GM21423 (cell line): ENCODE measurements around the gene ASB4.
A peak's percentile ranks its signal among the peaks of the same experiment; 100 is the strongest.
"Not testable (repeated sequence)": the region's sequence is repeated elsewhere in the genome, so short reads cannot be mapped to it uniquely, and the experiment has no call there.

Experiments used
- ATAC-seq: cut with Tn5 transposase; IDR thresholded peaks from one replicate; pipeline ENCODE4 v1.9.1; 2021; ENCODE audit warnings: mild to moderate bottlenecking, moderate library complexity; ENCODE audit not compliant: unreplicated experiment

Gene ASB4, protein sequence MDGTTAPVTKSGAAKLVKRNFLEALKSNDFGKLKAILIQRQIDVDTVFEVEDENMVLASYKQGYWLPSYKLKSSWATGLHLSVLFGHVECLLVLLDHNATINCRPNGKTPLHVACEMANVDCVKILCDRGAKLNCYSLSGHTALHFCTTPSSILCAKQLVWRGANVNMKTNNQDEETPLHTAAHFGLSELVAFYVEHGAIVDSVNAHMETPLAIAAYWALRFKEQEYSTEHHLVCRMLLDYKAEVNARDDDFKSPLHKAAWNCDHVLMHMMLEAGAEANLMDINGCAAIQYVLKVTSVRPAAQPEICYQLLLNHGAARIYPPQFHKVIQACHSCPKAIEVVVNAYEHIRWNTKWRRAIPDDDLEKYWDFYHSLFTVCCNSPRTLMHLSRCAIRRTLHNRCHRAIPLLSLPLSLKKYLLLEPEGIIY

DNA sequence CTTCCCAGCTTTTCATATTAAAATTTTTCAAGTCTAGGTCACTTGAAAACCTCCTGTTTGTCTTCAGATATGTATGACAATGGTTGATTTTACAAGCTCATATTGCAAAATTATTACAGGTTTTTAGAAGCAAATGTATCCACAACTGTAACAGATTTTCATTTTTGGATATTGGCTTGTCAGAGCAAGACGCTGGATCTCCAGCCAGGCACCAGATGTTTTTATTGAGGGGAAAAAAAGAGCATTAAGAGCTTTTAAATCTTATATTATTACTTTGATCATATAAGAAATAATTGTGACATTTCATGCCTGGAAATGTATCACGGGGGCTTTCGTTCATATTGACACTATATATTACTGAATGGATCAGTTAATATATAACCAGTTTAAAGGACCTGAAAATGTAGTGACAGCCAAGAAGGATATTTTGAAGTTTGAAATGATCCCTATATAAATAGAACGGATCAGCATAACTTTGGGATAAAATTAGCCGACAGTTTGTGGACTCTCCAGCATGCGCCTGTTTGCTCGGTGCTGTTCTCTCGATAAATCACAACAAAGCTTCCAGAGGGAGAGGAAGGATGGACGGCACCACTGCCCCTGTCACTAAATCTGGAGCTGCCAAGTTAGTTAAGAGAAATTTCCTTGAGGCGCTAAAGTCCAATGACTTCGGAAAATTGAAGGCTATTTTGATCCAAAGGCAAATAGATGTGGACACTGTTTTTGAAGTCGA lies at the start of gene ASB4:
Gene ASB4 (plus strand): TSS at position 553 of the 733 bp plus-strand sequence. CDS start 29 bp downstream, at position 582.
- ATAC-seq = no peak

DNA sequence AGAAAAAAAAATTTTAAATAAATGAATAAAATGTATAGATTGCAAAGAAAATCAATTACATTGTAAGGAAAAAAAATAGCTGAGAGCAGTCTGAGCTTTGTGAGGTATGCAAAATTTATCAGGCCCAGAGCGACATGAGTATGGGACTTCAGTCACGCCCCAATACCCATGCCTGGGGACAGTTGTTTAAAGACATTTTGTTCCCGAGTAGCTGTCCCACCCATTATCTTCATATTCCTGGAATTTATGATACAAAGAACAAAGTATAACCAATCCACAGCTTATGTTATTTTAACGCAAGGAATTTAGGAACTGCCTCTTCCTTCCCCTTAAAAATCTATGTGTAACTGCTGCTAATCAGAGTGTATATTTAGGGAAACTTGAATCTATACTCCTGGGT lies 49.3 kb upstream of the ASB4 start:
- ATAC-seq = no peak

DNA sequence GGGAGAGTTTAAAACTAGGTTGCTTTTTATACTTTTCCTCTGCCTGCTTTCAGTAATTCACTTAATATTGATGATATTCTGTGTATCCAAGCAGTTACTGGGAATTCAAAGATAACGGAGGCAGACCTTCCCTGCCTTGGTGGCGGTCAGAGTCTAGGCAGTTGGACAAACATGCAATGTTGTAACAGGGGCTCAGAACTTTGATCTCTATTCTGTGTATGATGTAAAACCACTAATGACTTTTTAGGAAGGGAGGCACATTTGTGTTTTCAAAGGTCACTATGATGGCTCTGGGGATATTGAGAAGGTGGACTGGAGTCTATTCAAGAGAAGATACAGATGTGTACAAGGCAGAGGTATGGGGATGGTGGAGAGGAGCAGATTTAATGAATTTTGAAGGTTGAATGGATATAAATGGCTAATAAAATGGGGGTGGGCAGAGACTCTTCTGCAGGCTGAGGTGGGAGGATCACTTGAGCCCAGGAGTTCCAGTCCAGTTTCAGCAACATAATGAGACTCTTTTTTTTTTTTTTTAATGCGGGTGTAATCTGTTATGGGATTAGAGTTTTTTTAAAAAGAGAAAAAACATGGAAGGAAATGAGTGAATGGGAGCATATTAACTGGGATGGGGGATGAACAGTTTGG lies 45.2 kb upstream of the ASB4 start:
- ATAC-seq = no peak

DNA sequence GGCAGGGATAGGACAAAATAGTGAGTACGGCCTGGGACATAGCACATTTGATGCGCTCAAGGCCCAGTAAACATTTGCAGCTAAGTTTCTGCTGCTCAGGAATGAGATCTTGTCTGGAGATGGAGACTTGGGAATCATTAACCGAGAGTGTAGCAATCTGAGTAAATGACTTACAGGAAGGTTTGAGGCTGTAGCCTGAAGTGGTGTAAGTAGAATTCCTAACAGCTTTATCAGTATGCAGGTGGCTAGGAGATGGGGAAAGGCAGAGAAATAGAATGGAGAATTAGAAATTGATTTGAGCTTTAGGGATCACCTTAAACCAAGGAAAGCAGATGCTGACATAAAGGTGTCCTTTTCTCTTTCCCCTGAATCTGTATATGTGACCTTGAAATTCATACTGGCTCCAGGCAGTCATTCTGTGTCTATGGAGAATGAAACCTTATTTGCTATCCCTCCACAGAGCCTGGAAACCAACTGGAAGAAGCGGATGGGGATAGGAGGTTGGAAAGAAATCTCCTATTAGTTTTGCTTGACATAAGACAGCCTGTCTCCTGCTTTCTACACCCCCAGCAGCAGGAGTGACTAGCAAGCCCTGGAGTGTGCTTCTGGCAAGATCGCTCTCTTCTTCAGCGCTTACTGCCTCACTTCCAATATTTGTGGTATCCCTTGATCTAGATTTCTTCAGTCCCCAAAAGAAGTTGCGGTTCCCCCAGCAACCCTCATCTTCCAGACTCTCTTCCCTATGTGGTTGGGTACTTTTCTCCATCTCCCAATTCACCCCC lies 44.5 kb upstream of the ASB4 start:
- no peak for ATAC-seq

DNA sequence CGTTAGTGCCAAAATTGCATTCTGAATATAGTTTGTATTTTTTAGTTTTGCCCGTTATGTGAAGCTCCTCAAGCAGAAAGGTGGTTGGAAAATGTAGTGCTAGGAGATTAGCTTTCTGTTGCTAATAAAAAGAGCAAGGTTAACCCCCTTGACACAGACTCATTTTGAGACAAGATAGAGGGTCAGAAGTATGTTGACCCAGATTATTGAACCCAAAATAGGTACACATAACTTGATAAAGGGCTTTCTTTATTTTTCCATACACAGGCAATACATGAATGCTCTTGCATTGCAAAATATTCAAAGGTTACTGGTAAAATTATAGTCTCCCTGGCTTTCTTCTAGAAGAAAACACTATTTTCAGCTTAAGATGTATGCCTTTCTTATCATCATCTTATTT lies 40.9 kb upstream of the ASB4 start:
- no peak for ATAC-seq

DNA sequence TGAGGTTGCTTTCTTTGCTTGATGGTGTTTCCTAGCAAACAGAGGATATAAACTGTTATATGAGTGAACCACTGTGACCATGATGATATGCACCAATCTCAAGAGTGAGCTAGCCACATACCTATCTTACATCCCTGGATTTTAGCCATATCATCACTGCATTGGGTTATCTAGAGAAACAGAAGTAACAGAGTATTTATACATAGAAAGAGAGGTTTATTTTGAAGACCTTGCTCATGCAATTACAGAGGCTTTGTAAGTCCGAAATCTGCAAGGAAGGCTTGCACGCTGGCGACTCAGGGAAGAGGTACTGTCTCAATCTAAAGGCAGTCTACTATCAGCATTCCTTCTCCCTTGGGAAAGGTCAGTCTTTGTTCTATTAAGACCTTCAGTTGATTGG lies 39.1 kb upstream of the ASB4 start:
- no peak for ATAC-seq

DNA sequence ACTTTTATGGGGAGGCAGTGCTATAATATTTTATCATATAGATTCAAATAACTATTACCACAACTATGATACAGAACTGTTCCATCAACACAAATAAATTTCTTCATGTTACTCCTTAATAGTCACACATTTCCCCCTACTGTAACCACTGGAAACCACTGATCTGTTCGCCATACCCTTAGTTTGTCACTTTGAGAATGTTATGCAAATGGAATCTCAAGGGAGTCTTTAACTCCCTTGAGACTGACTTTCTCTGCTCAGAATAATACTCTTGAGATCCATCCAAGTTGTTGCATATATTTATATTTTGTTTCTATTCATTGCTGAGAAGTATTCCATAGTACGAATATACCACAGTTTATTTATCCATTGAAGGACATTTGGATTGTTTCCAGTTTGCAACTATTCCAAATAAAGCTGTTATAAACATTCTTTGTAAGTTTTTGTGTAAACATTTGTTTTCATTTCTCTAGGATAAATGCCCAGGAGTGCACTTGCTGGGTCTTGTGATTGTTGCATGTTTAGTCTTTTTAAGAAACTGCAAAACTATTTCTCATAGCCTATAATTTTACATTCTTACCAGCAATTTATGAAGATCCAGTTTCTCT lies 31.2 kb upstream of the ASB4 start:
- ATAC-seq = peak; percentile 73

DNA sequence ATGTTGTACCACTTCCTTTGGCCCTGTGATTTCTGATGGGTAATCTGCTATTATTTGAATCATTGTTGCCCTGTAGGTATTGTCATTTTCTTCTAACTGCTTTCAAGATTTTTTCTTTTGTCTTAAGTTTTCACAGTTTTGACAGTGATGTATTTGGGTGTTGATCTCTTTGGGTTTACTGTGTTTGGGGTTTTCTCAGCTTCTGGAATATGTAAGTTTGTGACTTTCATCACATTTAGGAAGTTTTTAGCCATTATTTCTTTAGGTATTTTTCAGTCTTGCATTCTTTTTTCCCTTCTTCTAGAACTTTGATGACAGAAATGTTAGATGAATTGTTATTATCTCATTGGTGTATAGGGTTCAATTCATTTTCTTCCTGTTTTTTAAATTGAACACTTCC lies 27.8 kb upstream of the ASB4 start:
- ATAC-seq = no peak

DNA sequence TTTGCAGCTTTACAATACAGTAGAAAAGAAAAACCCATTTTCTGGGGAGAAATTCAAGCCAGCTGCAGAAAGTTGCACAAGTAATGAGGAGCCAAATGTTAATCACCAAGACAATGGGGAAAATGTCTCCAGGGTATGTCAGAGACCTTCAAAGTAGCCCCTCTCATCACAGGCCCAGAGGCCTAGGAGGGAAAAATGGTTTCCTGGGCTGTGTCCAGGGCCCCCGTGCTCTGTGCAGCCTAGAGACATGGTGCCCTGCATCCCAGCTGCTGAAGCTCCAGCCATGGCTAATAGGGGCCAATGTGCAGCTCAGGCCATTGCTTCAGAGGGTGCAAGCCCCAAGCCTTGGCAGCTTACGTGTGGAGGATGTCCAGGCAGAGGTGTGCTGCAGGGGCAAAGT lies 25.1 kb upstream of the ASB4 start:
- ATAC-seq = not testable (repeated sequence)

DNA sequence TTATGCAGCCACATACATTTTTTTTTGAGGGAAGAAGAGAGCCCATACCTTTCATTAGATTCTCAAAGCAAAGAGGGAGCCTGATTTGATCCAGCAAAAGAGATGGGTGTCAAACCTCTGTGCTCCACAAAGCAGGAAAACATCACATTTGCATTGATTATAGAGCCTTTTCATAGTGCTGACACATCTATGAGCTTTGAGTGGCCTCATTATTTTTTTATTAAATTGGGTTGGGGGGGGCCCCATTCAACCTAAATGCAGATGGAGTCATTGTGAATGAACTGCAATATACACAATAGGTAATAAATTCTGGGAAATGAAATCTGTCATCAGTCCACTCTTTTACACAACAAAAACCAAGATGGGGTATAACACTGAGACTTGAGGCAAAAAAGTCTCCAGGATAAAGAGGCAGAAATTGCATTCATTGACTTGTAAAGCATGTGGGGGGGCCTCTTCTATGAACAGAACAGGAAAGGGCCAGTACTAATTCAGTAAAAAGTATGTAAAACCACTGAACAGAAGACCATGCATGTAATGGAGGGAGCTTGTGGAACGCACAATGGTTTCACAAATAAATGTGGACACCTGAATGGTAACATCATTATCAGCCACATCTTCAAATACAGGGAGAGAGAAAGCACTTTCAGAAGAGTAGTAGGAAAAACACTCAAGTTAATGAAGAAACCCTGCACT lies 17.7 kb upstream of the ASB4 start:
- no peak for ATAC-seq

DNA sequence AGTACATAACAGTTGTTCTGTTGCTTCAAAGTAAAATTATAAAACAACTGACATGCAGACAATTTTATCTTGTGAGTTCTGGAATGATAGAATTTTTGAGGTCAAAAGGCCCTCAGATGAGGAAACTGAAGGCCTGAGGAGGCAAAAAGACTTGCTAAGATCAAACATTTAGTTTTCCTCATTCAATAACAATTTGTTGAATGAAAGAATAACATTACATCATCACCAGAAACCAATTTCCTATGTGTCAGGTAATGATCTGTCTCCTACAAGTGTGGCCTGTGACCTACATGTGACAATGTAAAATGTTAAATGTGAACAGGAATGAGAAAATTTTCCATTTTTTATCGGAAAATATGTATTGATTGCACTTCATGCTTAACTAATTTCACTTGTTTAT lies 16.6 kb upstream of the ASB4 start:
- ATAC-seq = no peak

DNA sequence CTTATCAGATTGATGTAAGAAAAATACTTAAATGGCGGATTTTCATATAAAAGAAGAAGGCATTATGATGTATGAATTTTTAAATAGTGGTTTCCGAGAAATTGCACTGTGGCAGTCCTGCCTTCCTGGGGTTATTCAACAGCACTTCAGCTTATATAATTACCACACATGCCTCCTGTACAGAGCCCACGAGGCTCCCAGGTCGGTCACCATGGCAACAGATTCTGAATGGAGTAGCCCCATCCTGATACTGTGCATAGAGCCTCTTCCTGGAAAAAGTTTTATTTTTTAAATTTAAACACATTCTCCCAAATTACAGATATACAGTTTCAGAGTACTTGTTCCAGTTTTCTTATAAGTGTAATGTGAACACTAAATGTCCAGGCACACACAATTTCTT lies 15.9 kb upstream of the ASB4 start:
- no peak for ATAC-seq

DNA sequence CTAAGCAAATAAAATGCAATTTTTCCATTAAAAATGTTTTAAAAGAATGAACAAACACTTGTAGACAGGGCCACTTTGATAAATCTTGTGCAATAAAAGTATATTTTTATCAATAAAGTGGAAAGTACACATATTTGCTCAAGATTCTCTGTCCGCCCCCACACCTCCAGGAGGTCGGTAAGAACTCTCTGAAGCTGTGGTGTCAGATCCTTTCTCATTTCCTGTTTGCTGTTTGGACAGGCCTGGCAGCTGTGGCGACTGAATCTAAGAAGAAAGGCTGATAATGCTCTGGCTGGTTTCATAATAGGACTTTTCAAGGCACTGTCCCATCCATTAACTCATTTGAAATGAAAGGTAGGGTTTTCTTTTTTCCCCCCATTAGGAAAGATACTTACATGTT lies 15.3 kb upstream of the ASB4 start:
- ATAC-seq = peak; percentile 98

DNA sequence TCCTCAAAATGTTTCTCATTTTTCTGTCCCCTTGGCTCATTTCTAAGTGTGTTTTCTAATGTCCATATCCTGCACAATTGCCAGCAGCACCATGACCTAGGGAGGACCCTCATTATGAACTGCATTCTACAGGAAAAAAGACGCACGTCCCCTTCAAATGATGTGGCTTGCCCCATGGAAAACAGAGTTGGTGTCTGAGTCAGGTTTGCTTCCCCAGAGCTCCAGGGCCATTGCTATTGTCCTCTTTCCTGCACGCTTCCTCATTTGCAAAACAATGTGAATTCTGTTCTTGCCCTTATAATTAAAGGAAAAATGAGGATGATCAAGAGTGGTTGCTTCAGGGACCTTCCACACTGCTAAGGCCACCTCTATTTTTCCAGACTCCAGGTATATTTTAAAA lies 14.7 kb upstream of the ASB4 start:
- no peak for ATAC-seq

DNA sequence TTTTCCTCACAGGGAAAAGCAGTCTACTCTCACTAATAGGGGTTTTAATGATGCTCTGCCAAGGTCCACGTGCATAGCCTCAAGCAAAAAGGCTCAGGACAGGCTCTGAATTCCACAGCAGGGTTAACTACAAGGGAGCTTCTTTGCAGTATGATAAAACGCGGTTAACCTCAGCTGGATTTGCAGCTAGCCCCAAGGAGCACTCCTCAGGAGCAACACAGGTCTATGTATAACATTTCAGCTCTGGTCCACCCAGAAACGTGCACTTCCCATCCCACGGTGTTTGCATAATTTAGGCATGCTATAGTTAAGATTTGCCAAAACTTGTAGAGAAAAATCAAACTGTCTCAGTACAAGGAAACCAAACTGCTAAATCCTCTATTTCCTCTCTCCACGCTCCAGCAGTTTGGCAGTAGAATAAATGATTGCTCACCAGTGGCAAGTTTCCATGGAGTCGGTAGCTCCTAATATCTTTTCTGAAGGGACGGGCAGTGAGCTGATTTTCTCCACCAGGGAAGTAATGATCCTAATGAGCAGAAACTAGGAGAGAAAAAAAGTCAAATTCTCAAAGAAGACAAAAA lies 13.1 kb upstream of the ASB4 start:
- no peak for ATAC-seq

DNA sequence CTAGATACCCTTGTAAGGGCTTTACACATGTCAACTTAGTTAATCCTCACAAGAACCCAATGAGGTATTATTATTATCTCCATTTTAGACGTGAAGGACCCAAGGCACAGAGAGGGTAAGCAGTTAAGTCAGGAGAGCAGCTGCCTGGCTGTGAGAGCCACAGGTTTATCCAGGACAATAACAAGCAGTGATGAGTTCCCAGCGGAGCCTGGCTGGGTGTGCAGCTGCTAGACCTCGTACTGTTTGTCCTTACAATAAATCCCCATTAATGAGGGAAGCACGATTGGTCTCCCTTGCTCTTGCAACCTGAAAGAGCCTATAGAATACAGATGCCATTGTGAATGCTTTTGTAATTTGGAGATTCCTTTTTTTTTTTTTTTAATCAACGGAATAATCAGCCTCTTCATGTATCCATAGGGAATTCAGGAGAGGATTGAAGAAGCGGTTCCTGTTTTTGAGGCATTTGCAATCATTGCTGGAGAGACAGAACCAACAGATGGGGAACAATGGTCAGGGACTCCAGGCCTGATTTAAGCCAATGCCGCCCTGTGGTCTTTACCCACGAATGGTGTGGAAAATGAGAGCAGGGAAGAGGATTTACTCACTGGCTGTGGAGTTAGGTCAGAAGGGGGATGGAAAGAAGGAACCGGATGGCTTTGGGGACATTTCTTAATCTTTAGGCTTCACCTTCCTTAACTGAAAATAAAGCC lies 12.3 kb upstream of the ASB4 start:
- ATAC-seq = no peak

DNA sequence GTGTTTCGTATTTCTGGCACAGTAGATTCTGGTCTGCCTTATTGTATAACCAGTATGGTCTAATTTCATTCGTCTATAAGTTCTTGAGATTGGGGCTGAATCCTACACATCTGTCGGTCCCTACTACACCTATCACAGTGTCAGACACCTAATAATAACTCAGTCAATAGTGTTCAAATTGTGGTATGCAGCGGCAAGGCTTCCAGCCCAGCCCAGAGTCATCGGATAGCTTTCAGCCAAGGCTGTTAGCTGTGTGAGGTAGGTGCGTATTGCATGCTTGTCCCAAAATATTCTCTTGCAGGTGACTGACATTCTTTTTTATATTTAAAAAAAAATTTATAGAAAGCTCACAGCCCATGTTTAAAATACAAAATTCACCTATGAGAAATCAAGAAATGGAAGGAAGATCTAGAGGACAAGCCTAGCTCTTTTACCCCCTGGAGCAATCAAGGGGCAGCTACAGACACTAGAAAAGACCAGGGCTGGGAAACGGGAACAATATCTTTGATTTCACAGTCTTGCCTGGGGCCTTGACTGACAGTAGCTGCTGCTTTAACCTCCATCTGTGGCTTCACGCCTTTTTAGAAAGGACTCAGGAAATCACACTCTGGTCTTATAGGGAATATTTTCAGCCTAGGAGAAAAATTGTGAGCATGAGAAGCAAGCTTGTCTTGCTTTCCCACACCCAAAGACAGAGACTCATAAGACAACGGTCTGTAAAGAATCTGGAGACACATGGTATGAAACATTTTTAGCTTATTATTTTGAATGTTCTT lies 9.5 kb upstream of the ASB4 start:
- no peak for ATAC-seq

DNA sequence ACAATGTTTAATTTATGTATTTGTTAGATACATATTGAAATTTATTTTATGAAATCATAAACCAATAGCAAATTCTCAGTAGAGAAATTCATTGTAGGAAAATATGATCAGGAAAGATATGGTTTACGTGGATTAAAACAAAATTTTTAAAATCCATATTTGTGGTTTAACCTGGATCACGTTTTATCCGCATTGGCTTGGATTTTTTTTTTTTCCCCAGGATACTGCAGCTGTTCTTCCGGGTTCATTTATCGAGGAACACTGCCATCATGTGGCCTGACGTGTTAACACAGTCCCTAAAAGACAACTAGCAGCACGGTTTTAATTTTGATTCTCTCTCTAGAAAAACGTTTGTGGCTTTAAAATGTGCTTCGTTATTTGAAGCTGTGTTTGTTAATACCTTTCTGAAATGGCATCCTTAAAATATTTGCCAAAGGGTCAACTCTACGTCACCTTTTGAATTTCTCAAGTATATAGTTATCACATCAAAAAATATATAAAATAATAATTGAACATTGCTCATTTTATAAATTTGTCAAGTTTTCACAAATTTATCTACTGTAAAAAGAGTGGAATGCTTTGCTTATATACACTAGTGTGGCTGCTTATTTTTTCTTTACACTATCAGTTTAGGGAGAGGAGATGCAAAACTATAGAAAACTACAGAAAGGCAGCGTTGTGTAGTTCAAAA lies 8.7 kb upstream of the ASB4 start:
- ATAC-seq = no peak
